Stimulated activated CD4-positive, alpha-beta T cell treated with anti-CD3 and anti-CD28 coated beads, Interleukin-4, amount 100 ng/mL, for 4 hours (primary cell): Measurements from ENCODE around the gene ARHGAP24.

Experiments used
- DNase-seq, 2 experiments: peaks; one replicate each; pipeline ENCODE4 v3.0.0-alpha.2; 2020

ARHGAP24 gene

DNA sequence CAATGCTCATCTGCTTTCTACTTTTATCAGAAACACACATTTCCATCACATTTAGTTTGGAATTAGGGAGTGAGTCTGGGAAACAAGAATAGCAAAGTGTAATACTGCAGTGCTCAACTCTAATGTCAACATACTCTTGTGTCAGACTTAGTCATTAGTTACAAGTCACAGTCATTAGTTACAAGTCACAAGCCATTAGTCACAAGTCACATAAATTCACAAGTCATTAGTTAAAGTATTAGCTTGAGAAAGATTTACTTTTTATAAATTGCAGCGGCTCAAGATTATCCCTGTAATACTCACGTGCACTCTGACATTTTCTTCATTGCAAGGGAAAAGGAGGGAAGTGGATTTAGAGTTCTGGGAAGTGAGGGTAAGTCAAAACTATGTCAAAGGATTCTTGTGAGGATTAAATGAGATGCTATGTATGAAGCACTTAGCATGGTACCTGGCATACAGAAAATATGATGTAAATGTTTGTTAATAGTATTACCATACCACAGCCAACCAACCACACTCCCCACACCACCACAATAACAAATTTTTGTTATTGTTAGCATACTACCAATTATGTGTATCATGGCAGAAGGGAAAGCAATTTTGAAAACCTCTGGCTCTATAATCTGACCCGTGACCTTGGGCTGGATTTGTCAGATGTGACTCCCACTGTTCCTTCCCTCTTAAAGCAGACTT, 116.6 kb downstream of the ARHGAP24 start:
- DNase-seq, result no peak

DNA sequence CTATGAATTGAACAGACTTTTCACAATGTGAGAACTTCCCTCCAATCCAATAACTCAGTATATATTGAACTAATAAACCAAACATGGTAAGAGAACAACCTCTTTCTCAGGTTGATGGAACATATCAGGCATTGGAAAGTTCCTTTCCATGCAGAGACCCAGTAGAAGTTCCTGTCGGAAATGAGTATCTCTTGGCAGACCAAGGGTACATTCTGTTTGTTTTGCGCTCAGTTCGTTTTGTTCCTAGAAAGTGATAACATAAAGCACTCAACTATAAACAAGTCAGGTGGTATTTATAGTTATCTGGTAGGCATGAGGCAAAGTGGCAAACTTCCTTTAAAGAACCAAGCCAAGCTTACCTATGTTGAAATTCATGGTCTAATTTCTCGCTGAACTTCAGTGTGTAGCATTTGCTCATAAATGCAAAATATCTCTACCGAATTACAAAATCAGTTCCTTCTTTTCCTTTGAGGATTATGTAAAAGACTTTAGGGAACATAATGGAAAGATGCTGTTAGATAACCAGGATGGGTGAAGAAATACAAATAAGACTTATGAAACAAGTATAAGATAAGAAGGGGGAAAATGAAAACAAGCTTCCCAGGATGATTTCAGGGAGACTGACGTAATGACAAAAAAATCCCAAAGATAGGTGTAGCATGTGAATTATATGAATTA, 120.3 kb downstream of the ARHGAP24 start:
- DNase-seq, result no peak

DNA sequence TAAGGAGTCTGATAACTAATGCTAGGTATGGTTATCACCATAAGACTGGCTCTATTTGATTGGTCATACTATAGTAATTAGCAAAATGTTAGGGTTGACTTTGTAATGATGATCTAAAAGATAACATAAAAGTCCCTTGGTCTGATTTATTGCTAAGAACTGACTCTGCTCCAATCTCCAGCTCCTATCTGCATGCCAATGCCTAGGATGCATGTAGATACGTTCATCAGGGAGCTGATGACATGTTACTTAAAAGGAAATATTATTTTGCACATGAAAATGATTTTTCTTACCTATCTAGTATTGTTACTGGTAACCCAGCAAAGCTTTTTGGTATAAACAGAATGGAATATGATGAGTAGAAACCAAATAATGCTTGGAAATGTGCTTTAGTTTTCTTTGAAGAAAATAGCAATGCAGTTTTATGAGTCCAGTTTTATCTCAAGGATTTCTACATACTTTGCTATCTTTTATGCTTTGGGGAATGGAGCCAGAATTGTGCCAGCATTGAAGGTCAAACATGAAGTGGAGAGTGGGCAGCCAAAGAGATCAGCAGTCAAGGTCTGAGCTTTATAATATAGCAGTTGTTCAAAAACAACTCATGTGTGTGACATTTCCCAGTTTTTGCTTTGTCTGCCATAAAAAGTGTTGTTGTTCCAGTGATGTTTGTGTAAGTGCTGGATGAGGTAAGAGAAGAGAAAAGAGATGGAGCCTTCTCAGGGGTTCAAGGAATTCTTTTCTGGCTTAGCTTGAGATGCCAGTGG, 121.0 kb downstream of the ARHGAP24 start:
- DNase-seq, result no peak

DNA sequence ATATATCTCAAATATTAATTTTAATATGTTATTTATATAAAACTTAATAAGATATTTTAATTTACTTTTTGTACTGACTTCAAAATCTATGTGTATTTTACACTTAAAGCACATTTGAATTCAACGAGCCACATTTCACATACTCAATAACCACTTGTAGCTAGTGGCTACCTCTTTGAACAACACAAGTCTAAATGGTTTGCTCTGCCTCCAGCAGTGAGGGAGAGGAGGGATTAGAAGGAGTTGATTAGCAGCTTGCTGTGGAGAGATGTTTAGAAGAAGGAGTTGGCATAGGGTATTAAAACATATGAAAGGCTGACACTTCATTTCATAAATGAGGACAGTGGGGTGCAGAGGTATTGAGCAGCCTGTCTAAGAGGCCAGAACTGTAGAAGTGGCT, 124.0 kb downstream of the ARHGAP24 start:
- no peak for DNase-seq

DNA sequence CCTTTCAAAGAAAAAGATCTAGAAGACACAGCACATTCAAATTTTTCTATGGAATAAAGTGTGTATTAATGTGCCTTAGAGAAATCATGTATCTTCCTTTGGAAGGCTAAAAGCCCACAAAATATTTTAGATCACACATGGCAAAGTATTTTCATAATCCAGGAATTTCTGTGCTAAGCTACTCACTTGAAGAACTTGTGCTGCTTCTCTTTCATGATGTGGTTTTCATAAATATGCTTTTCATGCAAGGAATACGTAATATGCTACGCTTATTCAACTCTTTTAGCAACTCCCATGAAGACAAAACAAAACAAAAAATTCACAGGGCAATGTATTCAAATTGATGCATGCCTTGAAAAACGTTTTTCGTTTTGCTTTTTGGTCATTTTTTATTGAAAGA, 125.6 kb downstream of the ARHGAP24 start:
- no peak for DNase-seq

DNA sequence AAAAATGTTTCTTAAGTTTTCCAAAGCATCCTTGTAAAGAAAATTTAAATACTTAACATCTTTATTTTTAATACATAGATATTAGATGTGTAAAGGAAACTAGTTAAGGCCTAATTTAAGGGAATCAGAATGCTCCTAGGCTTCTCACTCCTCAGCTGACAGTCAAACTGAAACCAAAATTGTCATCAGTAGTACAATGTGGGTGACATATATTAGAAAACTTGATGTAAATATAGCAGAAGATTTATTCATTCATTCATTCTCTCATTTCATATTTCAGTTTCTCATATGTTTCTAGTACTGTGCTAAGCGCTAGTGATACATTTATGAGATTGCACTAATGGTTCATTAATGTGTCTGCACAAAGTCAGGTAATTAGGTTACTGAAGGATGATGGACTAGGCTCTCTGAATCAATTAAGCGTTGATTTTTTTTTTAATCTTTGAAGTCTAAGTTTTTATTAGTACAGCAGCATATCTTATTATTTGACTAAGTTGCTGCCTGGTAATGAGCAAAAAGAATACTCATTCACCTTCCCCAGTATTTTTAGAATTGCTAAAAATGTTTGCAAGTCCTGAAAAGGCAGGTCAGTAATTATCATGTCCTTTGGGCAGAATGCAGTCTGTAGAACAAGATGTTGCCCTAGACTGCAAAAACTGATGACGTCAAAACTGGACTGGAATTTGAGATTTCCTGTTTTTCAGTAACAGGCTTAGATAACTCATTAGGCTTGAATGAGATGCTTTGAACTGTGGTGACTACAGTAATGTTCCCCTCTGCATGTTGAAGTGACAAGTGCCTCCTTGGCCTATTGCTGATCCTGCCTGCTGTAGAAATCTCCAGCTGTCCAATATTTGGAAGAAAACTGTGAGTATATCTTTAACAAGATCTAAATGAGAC, 128.7 kb downstream of the ARHGAP24 start:
- DNase-seq, result no peak

DNA sequence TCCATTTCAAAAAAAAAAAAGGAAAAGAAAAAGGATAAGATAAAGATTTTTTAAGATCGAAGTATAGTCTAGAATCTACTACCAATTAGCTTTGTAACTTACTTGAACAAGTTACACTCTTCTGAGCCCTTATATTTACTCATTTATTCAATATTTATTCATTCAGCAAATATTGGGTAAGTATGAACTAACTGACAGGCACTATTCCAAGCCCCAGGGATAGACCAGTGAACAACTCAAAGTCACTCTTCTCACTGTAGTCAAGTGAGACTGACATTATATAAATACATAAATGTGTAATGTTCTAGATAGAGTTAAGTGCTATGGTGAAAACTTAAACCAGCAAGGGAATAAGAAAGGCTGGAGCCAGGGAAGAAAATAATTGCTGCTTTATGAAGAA, 131.6 kb downstream of the ARHGAP24 start:
- DNase-seq, result no peak

DNA sequence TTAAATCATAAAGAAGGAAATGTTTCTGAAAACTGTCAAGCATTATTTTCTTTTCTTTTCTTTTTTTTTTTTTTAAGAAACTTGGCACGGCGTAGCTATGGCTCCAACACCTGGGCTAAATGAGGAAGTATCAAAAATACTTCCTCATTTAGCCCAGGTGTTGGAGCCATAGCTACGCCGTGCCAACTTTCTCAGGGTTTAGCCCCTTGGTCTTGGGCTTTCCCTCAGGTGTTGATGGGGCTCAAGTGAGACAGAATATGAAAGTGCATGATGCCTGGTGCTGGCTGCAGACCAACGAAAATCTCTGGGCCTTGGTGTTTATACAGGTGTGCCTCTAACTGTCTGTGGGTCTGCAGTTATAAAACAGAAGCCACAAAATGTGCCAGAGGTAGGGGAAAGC, 132.7 kb downstream of the ARHGAP24 start:
- no peak for DNase-seq

DNA sequence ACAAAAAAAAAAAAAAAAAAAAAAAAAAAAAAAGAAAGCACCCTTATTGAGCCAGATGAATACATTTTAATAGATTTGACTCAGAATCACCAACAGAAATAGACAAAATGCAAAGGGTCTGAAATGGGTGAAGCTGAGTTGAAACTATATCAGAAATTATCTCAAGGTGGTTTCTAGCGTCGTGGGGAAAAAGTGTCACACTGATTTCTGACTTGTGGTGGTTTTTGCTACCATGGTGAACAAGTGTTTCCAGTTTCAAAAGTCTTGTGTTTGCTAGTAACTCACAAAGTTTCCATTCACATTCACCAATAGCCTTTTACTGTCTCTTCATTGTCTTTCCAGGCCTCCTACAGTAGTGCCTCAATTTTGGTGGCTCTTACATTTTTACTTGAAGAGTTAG, 135.5 kb downstream of the ARHGAP24 start:
- no peak for DNase-seq

DNA sequence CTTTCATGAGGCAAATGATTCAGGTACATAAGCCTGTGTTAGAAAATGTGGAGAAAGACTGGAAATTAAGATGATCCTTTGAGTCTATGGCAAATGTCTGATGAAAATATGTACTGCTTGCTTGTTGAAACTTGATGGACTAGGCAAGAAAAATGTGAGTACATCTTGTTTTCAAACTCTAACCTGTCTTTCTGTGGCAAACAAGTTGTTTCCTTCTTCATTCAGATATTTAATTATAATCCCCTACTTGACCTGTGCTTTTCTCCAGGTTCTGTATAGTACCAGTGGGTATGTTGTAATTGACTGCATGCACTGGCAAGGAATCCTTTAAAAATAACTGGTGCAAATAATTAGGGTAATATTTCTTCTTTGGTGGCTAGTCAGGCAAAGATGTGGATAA, 136.7 kb downstream of the ARHGAP24 start:
- no peak for DNase-seq

DNA sequence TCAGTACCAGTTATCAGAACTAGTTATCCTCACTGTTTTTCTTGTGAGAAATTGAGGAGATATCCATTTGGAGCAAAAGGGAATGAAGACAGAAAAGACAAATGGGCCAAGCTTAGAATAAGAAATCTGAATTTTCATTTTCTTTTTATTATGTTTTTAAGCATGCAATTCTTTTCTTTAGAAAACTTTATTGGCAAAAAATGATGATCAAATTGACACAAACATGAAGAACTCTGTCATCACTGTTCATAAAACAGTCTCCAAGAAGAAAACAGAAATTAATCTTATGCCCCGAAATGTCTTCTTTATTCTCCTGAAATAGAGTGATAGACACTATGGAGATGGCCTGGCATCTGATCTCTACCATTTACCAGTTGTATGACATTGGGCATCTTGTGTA, 139.0 kb downstream of the ARHGAP24 start:
- no peak for DNase-seq

DNA sequence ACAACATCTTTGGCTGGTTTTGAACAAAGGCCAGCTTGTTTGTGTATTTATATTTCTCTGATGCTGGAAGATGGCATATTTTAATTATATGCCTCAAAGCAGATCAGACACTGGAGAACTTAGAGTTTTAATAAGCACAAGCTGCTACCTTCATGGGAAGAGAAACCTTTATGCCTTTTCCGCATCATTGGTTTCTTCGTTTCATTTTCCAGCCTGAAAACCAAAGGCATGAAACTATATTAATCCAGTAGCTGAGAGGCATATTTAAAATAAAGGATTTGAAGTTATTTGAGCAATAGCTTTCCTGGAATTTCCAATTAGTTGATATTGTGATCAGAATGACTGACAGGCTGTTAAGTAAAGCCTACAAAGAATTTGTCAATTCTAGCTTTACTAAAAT, 141.0 kb downstream of the ARHGAP24 start:
- DNase-seq, result no peak

DNA sequence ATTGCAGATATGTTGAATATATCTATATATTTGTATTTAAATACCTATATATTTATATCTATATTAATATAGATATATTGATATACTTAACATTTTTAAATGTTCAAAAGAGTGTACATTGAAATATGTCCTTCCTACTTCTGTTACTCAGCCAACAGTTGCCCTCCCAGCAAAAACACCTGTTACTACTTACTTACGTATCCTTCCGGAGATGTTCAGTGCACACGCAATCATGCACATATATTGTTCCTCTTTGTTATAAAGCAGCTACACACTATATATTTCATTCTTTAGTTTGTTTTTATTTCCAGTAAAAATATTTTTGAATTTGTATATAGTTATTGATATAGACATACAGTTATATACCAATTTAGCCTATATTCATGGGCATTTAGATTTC, 142.3 kb downstream of the ARHGAP24 start:
- DNase-seq, result no peak

DNA sequence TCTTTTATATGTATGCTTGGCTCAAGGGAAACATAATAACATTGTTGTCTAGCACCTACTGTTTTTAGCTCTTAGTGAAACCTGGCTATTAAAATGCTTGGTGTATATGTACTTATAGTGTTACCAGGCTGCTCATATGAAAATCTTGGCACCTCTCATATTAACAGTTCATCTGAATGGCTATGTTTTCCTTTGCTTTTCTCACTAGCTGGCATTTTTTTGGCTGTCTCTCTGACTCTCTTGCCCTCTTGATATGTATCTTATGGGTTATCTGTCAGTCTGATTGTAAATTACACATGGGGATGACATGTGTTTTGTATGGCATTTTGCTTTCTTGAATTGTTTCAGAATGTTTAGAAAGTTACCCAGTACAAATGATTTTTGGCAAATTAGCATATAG, 158.0 kb downstream of the ARHGAP24 start:
- DNase-seq, result no peak

DNA sequence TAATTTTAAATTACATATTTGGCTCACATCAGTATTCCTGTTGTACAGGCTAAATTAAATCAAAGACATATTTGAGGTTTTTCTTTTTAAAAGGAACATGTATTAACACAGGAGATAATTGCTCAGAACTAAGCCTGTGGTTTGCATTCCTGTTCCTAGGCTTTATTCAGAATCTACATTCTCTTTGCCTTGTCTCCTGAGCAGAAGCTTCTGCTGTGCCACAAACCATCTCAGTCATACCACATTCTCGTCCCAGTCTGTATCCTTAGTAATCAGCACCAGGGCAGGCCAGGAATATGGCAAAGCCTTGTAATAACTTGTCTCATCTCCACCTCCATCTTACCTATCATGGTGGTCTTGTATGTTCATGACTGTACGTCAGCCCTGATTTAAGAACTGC, 162.8 kb downstream of the ARHGAP24 start:
- no peak for DNase-seq

DNA sequence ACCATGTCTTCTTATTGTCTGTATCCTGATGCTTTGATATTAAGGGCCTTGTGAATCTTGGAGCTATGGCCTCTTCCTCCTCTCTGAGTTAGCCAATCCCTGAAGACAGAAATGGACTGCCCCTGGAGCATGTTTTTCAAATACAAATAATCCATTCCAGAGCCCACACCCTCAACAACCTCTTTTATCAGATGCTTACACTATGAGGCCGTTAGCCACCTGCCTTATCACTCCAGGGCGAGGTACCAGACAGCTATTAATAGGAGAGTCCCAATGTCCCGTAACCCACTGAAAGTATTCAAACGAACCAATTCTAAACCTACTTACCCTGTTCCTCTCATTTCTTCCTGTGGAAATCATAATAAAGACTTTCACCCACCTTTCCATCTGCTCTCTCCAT, 165.0 kb downstream of the ARHGAP24 start:
- DNase-seq, result no peak

DNA sequence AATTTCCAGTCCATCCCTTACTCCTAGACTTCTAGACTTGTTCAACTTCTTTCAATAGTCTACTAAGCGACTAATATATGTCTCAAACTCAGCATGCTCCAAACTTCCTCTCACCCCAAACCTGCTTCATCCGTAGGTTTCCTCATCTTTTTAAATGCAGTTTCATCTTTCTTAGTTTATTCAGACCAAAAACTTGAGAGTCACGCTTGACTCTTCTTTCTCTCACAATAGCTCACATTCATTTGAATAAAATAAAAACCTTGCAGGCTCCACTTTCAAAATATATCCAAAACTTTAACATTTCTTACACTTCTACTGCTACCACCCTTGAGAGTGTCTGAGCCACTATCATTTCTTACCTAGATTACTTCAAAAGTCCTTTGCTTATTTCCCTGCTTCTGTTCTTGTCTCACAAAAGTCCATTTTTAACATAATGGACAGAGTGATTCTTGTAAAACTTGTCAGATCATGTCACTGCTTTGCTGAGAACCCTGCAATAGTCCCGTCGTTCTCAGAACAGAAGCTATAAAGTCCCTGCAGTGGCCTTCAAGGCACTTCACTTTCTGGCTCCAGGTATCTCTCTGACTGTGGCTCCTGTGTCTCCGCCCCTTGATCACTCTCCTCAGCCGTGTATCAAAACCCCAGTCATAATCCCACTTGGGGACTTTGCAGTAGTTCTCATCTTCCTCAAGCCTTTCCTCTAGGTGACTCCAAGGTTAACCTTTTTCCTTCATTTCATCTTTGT, 167.6 kb downstream of the ARHGAP24 start:
- DNase-seq, result no peak

DNA sequence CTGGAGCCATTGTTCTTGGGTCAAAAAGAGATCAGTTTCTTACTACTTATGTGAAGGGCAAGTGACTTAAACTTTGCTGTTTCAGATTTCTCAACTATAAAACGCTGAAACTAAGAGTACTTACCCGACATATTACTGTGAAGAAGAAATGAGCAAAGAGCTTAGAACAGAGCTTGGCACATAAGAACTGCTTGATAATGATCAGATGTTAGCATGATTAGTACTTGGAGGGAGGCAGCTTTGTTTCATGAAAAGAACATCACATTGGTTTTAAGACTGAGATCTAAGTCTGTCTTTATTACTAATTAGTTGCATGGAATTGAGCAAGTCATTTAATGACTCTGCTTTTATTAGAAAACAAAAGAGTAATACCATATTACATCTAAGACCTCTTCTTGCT, 169.1 kb downstream of the ARHGAP24 start:
- no peak for DNase-seq

DNA sequence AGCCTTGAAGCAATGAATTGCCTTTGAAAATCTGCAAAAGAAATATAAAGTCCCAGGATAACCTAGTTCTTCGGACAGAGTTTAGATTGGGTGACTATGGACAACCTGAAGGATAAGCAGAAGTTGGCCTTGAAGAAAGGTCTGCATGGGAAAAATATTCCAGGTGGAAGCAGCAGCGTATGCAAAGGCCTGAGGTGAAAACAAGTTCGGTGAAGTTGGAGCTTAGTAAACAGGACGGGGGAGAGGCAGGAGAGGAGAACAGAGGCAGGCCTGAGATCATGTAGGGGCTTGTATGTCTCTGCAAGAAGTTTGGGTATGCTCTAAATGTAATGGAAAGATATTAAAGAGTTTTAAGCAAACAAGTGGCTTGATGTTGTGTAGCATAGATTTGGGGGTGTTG, 176.0 kb downstream of the ARHGAP24 start:
- no peak for DNase-seq

DNA sequence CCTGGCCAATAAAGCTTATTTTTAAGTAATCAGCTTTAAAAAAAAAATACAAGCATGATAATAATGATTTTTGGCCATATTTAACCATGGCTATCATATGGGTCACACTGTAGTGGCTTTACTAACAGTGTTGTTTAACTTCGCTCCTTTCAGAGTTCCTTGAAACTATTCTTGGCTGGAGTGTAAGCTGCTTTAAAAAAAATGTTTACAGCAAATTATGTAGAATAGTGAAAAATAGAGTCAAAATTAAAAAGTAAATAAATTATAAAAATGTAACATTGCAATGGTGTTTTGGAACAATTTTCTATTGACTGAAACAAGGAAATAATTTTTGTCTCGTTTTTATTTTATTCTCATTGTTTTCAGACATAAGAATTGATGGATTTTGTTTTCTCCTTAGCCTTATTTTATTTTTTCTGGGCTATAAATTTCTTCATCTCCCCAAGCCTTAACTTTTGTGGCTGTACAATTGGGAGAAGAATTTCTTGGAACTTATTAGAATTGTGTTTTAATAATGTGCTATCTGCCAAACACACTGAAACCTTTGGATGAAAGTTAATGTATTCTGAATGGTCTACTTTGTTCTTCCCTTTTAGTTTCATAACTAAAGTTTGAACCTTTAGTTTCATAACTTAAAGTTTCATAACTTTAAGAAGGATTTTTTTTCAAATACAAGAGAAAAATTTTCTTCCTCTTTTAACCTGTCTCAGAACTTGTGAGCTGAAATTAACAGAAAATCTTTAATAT, 182.0 kb downstream of the ARHGAP24 start:
- no peak for DNase-seq

DNA sequence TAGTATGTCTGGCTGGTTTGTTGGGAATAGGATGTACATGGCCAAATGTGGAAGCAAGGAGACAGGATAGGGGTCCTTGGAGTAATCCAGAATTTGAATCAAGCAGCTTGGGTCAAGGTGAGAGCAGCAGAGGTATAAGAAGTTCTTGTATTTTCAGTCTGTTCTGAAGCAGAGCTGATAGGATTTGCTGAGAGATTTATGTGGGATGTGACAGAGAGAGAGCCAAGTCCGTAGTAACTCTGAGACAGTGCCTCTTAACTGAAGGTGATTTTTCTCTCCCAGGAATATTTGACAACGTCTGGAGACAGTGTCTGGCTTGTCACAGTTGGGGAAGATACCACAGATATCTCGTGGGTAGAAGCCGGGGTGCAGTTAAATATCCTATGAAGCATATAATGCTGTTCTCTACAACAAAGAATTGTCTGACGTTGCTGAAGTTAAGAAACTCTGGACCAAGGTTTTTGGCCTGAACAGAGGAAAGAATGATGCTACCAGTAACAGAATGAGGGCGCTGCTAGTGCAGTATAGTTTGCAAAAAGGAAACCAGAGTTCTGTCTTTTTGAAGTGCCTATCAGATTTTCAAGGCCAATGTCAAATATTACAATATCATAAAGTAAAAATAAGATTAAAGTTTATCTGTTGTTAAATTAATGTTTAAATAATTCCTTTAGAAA, 184.0 kb downstream of the ARHGAP24 start:
- DNase-seq, result no peak
